Omental fat pad (tissue), 4 donors: Measurements from ENCODE around the gene CCDC157. TPM values are rescaled to one million over a fixed set of nuclear protein-coding genes. Genes with fewer than 3 reads are reported as not detected.

Experiments
- ATAC-seq: fragments of 150-250 bp; one replicate; pipeline ENCODE4 v1.9.1; 2016; ENCODE audit warnings: mild to moderate bottlenecking, moderate library complexity; ENCODE audit not compliant: low FRiP score
- DNase-seq: peaks from one replicate; pipeline ENCODE4 v3.0.0-alpha.2; 2019; ENCODE audit warnings: low spot score
- total RNA-seq, 4 donors: library from RNA; depleted of rRNA; stranded (reverse); fragments of >200 nt; gene quantifications; one replicate each; pipeline ENCODE4 v1.1.0, GENCODE V29; 2016
- TF ChIP-seq, protein P1 (sequence below), 3 donors: fragments of 450-650 bp; IDR thresholded peaks; one replicate each; pipeline ENCODE4 v1.5.1; 2016 to 2017; ENCODE audit warnings: antibody characterized with exemption in 3 of 3, mild to moderate bottlenecking in 3 of 3, moderate library complexity in 2 of 3

Gene CCDC157
- total RNA-seq, 4 donors from 2014 or later = 0.95 to 2.7 (median 1.8) TPM

DNA sequence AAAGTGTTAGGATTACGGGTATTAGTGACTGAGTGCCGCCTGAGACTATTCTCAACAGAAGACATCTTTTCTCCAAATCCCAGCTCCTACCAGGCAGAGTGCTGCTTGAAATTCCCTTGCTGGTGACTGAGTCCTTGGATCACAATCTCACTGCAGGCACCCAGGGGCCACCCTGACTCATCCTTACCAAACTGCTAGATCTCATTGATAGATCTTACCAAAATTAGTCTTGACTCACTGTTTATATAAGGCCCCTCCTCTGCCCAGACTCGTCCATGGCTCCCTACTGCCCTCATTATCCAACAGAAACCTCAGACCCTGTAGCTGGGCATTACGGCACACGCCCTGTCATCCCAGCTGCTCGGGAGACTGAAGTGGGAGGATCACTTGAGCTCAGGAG is 44.8 kb upstream of the CCDC157 start:
- no peak for DNase-seq
- TF ChIP-seq, protein P1, sequence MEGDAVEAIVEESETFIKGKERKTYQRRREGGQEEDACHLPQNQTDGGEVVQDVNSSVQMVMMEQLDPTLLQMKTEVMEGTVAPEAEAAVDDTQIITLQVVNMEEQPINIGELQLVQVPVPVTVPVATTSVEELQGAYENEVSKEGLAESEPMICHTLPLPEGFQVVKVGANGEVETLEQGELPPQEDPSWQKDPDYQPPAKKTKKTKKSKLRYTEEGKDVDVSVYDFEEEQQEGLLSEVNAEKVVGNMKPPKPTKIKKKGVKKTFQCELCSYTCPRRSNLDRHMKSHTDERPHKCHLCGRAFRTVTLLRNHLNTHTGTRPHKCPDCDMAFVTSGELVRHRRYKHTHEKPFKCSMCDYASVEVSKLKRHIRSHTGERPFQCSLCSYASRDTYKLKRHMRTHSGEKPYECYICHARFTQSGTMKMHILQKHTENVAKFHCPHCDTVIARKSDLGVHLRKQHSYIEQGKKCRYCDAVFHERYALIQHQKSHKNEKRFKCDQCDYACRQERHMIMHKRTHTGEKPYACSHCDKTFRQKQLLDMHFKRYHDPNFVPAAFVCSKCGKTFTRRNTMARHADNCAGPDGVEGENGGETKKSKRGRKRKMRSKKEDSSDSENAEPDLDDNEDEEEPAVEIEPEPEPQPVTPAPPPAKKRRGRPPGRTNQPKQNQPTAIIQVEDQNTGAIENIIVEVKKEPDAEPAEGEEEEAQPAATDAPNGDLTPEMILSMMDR (IDR thresholded peaks at IDR 0.05) = no peak
- peak; percentile 27 for ATAC-seq

DNA sequence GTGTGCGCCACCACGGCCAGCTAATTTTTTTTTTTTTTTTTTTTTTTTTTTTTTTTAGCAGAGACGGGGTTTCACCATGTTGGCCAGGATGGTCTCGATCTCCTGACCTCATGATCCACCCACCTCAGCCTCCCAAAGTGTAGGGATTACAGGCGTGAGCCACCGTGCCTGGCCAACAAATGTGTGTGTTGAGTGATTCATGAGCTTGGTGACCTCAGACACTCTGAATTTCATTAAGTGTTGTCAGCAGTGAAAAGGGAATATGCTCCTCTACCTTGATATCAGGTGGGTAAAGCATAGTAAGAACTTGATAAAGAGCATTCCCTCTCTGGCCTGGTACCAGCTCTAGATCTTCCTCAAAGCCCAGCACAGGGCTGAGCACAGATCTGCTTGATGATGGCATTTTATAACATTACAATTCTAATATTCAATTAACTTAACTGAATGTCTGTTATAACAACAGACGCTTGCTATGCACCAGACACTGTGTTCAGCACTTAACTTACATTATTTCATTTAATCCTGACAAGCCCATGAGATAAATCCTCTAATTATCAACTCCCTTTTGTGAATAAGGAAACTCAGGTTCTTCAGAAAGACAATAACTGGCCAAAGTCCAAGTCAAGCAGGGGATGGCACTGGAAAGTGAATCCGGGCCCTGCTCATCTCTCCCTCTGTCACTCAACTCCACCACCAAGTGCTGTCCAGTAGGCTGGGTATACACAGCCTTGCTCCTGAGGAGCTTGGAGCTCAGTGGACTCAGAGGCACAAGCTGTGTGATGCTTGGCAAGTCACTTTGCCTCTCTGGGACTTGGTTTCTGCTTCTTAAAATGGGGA is 43.1 kb upstream of the CCDC157 start:
- ATAC-seq (no peak), DNase-seq (no peak)
- TF ChIP-seq, protein P1 (IDR thresholded peaks at IDR 0.05) = no peak

GRCh38 chr22:30314915-30315314 is 41.9 kb upstream of the CCDC157 start:
- ATAC-seq = no peak
- TF ChIP-seq, protein P1 (IDR thresholded peaks at IDR 0.05) = no peak
- no peak for DNase-seq

GRCh38 chr22:30315962-30316576 is 40.7 kb upstream of the CCDC157 start:
- DNase-seq (no peak), ATAC-seq (no peak)
- TF ChIP-seq, protein P1 (IDR thresholded peaks at IDR 0.05) = no peak

GRCh38 chr22:30317778-30318177 is 39.0 kb upstream of the CCDC157 start:
- ATAC-seq (no peak), DNase-seq (no peak)
- TF ChIP-seq, protein P1 (IDR thresholded peaks at IDR 0.05) = no peak

- DNase-seq (no peak), ATAC-seq (no peak)
- TF ChIP-seq, protein P1 (IDR thresholded peaks at IDR 0.05) = no peak
Measured at GRCh38 chr22:30318799-30319419, 37.9 kb upstream of the CCDC157 start.
